Measurements from ENCODE around the gene MED20.
"Not testable (repeated sequence)": the region's sequence is repeated elsewhere in the genome, so short reads cannot be mapped to it uniquely, and the experiment has no call there.

MED20 gene

GRCh38 chr6:41920921-41921711 lies at the start of gene MED20, which contains the start of gene BYSL:
TSS of gene MED20 (minus strand) at chr6:41921139. CDS start at chr6:41921018, 121 bp downstream.
TSS of gene BYSL (plus strand) at chr6:41921499. CDS start at chr6:41921563, 64 bp downstream.
- peak; percentile 94 for DNase-seq (ENCODE audit: low read depth)

GRCh38 chr6:41970436-41970846 lies 49.5 kb upstream of the MED20 start:
- no peak for DNase-seq (ENCODE audit: low read depth)

- DNase-seq (ENCODE audit: low read depth), result no peak
Measured at GRCh38 chr6:41967312-41968287, 46.7 kb upstream of the MED20 start.

GRCh38 chr6:41966961-41967311 lies 46.0 kb upstream of the MED20 start:
- DNase-seq (ENCODE audit: low read depth), result no peak

- DNase-seq (ENCODE audit: low read depth), result no peak
Measured at GRCh38 chr6:41966214-41966920, 45.4 kb upstream of the MED20 start.

GRCh38 chr6:41965429-41966213 lies 44.7 kb upstream of the MED20 start:
- DNase-seq (ENCODE audit: low read depth), result no peak

- no peak for DNase-seq (ENCODE audit: low read depth)
Measured at GRCh38 chr6:41964201-41964887, 43.4 kb upstream of the MED20 start.

- no peak for DNase-seq (ENCODE audit: low read depth)
Measured at GRCh38 chr6:41963371-41963770, 42.4 kb upstream of the MED20 start.

GRCh38 chr6:41960028-41960427 lies 39.1 kb upstream of the MED20 start:
- DNase-seq (ENCODE audit: low read depth), result no peak

GRCh38 chr6:41958022-41958856 lies 37.3 kb upstream of the MED20 start:
- no peak for DNase-seq (ENCODE audit: low read depth)

- no peak for DNase-seq (ENCODE audit: low read depth)
Measured at GRCh38 chr6:41957117-41957516, 36.2 kb upstream of the MED20 start.

GRCh38 chr6:41955412-41955811 lies 34.5 kb upstream of the MED20 start:
- no peak for DNase-seq (ENCODE audit: low read depth)

- DNase-seq (ENCODE audit: low read depth), result no peak
Measured at GRCh38 chr6:41954668-41955067, 33.7 kb upstream of the MED20 start.

GRCh38 chr6:41947581-41948220 lies 26.8 kb upstream of the MED20 start:
- no peak for DNase-seq (ENCODE audit: low read depth)

GRCh38 chr6:41943456-41943855 lies 22.5 kb upstream of the MED20 start:
- no peak for DNase-seq (ENCODE audit: low read depth)

GRCh38 chr6:41942882-41943281 lies 21.9 kb upstream of the MED20 start:
- not testable (repeated sequence) for DNase-seq (ENCODE audit: low read depth)

GRCh38 chr6:41942067-41942851 lies 21.3 kb upstream of the MED20 start:
- no peak for DNase-seq (ENCODE audit: low read depth)

GRCh38 chr6:41941280-41942066 lies 20.5 kb upstream of the MED20 start, which contains the start of gene CCND3:
TSS of gene CCND3 (minus strand) at chr6:41941808. CDS start at chr6:41941649, 159 bp downstream.
- DNase-seq (ENCODE audit: low read depth), result peak; percentile 81

Data from stimulated activated CD8-positive, alpha-beta memory T cell treated with anti-CD3 and anti-CD28 coated beads, Interleukin-15, amount 100 ng/mL, for 24 hours (primary cell).